Motor neuron (in vitro differentiated cells): ENCODE measurements around the gene PRSS3. TPM values are rescaled to one million over a fixed set of nuclear protein-coding genes. Genes with fewer than 3 reads are reported as not detected.
"Not testable (repeated sequence)": the region's sequence is repeated elsewhere in the genome, so short reads cannot be mapped to it uniquely, and the experiment has no call there.

ENCODE experiments used
- ATAC-seq, 8 experiments: fragments of 200-7000 bp; cut with Tn5 transposase; replicated peaks in 6 of 8; 2 replicates each; pipeline ENCODE4 v1.8.0; 2021; ENCODE audit warnings: mild to moderate bottlenecking in 8 of 8, moderate library complexity in 8 of 8
- H3K27ac ChIP-seq, 2 donors: fragments of 250-450 bp; sonication (Bioruptor Pico); 2 replicates each; pipeline ENCODE4 v1.9.0; 2021; ENCODE audit warnings: antibody characterized with exemption in 2 of 2, mild to moderate bottlenecking in 2 of 2, moderate library complexity in 1 of 2
- H3K4me1 ChIP-seq, 2 donors: fragments of 250-450 bp; sonication (Bioruptor Pico); replicated peaks in 1 of 2; 2 replicates each; pipeline ENCODE4 v1.6.1; 2021; ENCODE audit warnings: antibody characterized with exemption in 2 of 2, mild to moderate bottlenecking in 2 of 2, moderate library complexity in 1 of 2
- H3K4me3 ChIP-seq, 5 donors: fragments of 250-450 bp; sonication (Bioruptor Pico); 2 replicates each; pipeline ENCODE4 v1.9.0; 2021; ENCODE audit warnings: antibody characterized with exemption in 5 of 5, mild to moderate bottlenecking in 5 of 5, moderate library complexity in 4 of 5
- WGBS, 10 experiments: fragments of 450-650 bp; shearing (Covaris generic); methylation state at CpG; one replicate each; pipeline ENCODE4 v1.0.0; 2022; 5-methylcytosine and 5-hydroxymethylcytosine counted together
- in situ Hi-C, 9 experiments: fragments of 400-800 bp; cut with MboI; loops; one replicate each; pipeline ENCODE4 v1.15.0; 2021; ENCODE audit warnings: low sequenced_read_pairs in 9 of 9, low pct_unique_long_range_greater_than_20kb in 2 of 9; ENCODE audit not compliant: unreplicated experiment in 9 of 9
- total RNA-seq, 8 experiments: library from RNA; unstranded; fragments of 300-600 nt; gene quantifications; 2 replicates each; pipeline versions ENCODE4 v1.2.3 to v1.2.4, GENCODE V29; 2022

PRSS3 gene
- total RNA-seq, 8 experiments from 2014 or later, result 0.16 to 10.4 (median 0.70) TPM; not detected in 4

DNA sequence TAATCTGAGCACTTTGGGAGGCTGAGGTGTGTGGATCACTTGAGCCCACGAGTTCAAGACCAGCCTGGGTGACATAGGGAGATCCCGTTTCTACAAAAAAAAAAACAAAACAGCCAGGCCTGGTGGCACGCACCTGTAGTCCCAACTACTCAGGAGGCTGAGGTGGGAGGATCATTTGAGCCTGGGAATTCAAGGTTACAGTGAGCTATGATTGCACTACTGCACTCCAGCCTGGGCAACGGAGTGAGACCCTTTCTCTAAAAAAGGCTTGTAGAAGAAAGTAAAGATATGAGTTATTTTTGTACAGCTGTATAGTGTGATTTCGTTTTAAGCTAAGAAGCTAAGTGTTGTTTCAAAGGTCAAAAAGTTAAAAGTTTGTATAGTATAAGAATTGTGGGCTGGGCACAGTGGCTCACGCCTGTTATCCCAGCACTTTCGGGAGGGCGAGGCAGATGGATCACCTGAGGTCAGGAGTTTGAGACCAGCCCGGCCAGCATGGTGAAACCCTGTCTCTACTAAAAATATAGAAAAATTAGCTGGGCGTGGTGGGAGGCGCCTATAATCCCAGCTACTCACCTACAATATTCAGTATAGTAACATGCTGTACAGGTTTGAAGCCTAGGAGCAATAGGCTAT lies 40.4 kb downstream of the PRSS3 start:
- Histone ChIP-seq H3K4me1 (no peaks in the 10 kb centered on the region), H3K4me3 (no peak overlapping the region), H3K27ac (no peak overlapping the region)
- in situ Hi-C loops, result no loop called here
- 28 to 100% (median 90%) methylated on average over 2 to 9 of the region's 11 CpGs; no CpG with 5 or more reads in 2 of the 10 experiments for WGBS, 10 experiments
- ATAC-seq, result peak in 1 of 8 experiments; percentile 11

DNA sequence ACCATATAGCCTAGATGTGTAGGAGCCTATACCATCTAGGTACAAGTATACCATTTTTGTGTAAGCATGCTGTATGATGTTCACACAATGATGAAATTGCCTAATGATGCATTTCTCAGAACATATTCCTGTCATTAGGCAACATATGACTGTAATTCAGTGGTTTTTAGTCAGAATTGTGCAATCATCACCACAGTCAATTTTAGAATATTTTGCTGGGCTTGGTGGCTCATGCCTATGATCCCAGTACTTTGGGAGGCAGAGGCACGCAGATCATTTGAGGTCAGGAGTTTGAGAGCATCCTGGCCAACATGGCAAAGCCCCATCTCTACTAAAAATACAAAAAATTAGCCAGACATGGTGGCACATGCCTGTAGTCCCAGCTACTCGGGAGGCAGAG lies 40.9 kb downstream of the PRSS3 start:
- ATAC-seq, result peak in 3 of 8 experiments; percentile 50 to 94 (median 87)
- in situ Hi-C loops, H3K27ac ChIP-seq, H3K4me1 ChIP-seq, H3K4me3 ChIP-seq: not testable (repeated sequence)
- 0 to 100% (median 67%) methylated on average over 1 to 2 of the region's 2 CpGs; no CpG with 5 or more reads in 1 of the 10 experiments for WGBS, 10 experiments

- H3K4me1 ChIP-seq, result no peaks in the 10 kb centered on the region
- ATAC-seq, result peak in 1 of 8 experiments; percentile 22
- in situ Hi-C loops, result no loop called here
- WGBS, 10 experiments, result 79 to 100% (median 100%) methylated on average over 2 to 4 of the region's 4 CpGs; no CpG with 5 or more reads in 1 of the 10 experiments
- H3K4me3 ChIP-seq, result no peak overlapping the region
- no peak overlapping the region for H3K27ac ChIP-seq
These were observed 41.8 kb downstream of the PRSS3 start for GRCh38 chr9:33837138-33837537.

DNA sequence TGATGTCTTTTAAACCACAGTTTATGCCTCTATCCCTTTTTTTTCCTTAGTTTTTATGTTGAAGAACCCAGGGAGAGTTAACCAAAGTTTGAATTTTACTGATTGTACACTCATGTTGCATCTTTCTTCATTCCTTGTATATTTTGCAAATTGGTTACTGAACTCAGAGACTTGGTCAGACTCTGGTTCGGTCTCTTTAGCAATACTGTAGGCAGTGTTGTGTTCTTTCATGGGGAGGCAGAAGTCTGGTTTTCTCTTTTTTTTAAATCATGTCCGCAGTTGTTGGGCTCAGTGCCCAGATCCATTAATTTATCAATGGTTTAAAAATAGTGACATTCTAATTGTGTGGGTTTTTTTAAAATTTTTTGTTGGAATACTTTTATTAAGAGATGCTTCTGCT lies 45.0 kb downstream of the PRSS3 start:
- WGBS, 10 experiments, result 13 to 100% (median 87%) methylated on average over 2 of the region's 2 CpGs; no CpG with 5 or more reads in 2 of the 10 experiments

GRCh38 chr9:33843312-33843961 lies 48.1 kb downstream of the PRSS3 start:
- in situ Hi-C loops, result no loop called here
- no peak overlapping the region for H3K4me3 ChIP-seq

More for the DNA sequence above, 45.0 kb downstream of the PRSS3 start:
- no peak for ATAC-seq
- Histone ChIP-seq H3K4me1 (no peaks in the 10 kb centered on the region), H3K27ac (no peak overlapping the region), H3K4me3 (no peak overlapping the region)
- in situ Hi-C loops, result no loop called here

GRCh38 chr9:33846231-33846630 lies 50.9 kb downstream of the PRSS3 start:
- Histone ChIP-seq H3K4me1 (no peaks in the 10 kb centered on the region), H3K4me3 (no peak overlapping the region), H3K27ac (no peak overlapping the region)
- ATAC-seq, result no peak
- in situ Hi-C loops, result no loop called here
- 48 to 100% (median 92%) methylated on average over 1 to 4 of the region's 4 CpGs for WGBS, 10 experiments

More at GRCh38 chr9:33843312-33843961, 48.1 kb downstream of the PRSS3 start:
- ATAC-seq, result no peak
- Histone ChIP-seq H3K4me1 (no peaks in the 10 kb centered on the region), H3K27ac (no peak overlapping the region)
- 87 to 100% (median 95%) methylated on average over 1 to 5 of the region's 5 CpGs; no CpG with 5 or more reads in 1 of the 10 experiments for WGBS, 10 experiments

DNA sequence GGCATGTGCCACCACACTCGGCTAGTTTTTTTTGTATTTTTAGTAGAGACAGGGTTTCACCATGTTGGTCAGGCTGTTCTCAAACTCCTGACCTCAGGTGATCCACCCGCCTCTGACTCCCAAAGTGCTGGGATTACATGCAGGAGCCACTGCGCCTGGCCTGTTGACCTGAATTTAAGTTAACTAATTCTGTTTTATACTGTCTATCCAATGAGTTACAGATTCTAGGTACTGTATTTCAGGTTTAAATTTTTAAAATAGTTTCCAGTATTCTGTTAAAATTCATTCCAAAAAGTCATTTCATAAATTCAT lies 52.5 kb downstream of the PRSS3 start:
- in situ Hi-C loops, H3K4me1 ChIP-seq, H3K27ac ChIP-seq, H3K4me3 ChIP-seq, ATAC-seq: not testable (repeated sequence)
- 67 to 100% (median 95%) methylated on average over 1 to 3 of the region's 3 CpGs; no CpG with 5 or more reads in 1 of the 10 experiments for WGBS, 10 experiments

Other genes starting within 250 kb of the PRSS3 start
- 10 to 100 TPM; 14.4 to 48.1 (median 30.2) TPM for gene UBE2R2, start 21.6 kb downstream of the PRSS3 start, total RNA-seq